ENCODE data around the gene SCN2B.

GRCh38 chr11:118217575-118217974, 41.1 kb upstream of the SCN2B start:
- TF ChIP-seq POLR2A (IDR thresholded peaks at IDR 0.05) (no peak), CTCF (IDR thresholded peaks at IDR 0.05) (no peak), POLR2AphosphoS5 (IDR thresholded peaks at IDR 0.05) (no peak)

Measured in prostate gland (tissue), 2 donors.